Amniotic epithelial cell (primary cell): Measurements from ENCODE around the gene PPT2.
A peak's percentile ranks its signal among the peaks of the same experiment; 100 is the strongest.

ENCODE experiments used
- DNase-seq: peaks from one replicate; pipeline ENCODE4 v3.0.0-alpha.2; 2010; ENCODE audit warnings: low read depth

Gene PPT2

DNA sequence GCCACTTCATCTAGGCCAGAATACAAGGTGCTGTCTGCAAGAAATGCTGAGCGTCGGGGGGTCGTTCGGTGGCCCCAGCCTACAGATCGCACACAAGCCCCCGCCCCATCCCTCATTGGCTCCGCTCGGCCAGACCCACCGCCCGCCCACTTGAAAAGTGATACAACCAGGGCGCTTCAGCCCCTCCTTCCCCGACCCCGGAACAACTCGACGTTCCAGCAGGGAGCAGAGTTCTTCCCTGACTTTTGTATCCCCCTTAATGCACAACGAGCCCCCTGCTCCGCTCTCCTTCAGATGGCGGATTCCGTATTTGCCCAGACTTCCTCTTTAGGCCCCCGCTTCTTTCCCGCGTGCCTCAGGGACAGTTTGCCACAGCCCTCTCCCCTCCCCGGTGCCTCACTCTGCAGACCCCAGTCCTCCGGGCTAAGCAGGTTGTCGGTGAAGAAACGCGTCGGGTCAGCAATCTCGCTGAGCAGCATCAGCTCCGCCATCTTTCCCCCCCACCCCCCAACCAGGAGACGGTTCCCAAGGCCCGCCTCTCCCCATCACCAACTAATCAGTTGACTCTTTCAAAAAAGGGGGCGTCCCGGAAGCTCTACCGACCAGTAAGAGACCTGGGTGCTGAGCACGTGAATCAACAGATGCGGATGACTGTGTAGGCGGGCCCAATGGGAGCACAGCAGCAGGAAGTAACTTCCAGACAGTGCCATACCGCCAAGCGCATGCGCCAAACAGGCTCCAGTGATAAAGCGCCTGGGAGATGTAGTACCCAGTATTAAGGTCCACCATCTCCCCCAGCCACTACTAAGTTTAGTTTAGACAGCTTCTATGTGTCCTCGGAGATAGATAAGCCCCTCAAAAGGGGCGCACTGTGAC, 26.0 kb upstream of the PPT2 start, which contains the start of gene ATF6B:
Gene ATF6B (minus strand): TSS at position 530 of the 876 bp plus-strand sequence. CDS start 39 bp downstream, at position 491.
- DNase-seq: peak; percentile 100

DNA sequence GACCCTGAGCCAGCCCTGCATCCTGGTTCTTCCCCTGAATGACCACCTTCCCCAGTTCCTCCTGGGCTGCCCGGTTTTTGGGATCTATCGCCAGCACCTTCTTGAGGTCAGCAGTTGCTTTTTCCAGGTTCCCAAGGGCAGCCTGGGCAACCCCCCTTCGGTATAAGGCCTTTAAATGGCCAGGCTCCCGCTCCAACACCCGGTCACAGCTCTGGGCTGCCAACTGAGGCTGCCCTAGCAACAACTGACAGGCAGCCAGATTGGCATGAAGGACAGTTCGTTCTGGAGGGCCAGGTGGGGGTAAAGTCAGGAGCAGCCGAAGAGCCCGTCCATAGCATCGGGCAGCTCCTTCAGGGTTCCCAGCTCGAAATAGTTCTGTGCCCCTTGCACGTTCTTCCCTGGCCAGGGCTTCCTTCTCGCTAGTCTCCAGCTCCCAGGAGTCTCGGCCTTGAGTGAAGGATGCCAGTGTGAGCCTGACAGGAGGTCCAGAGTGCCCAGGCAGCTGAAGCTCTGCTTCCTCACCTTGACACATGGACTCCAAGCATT, 25.1 kb upstream of the PPT2 start:
- no peak for DNase-seq

DNA sequence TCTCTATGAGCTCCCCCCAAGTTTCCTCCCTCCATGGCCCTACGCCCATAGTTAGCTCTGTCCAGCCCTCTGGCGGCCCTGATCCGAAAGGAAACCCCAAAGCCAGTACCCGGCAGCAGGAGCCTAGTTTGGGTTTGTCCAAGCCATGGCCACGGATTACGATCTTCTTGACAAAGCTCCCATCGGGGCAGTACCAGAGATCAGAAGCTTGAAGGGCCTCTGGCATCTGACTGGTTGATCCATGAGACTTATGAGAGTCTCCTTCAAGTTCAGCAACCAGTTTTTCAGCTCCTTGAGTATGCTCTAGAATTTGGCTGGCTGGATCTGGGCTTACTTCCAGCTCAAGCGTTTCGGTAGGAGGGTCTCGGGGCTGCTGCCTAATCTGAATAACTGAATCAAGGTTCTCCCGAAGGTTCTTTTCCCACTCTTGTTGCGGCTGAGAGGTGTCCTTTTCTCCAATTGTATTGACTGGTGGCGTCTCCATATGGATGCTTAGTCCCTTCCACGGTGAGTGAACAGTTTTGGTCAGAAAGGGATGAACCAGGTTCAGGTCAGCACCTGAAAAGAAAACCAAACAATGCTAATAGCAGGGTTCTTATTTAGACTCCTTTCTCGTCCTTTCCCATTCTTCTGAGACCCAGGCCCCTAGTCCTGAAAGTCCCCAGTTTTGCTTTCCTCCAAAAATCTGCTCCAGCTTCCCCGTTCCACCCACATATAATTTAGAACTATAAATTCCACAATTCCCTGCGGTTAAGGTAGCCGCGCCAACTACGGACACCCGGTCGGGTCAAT, 24.4 kb upstream of the PPT2 start:
- no peak for DNase-seq

DNA sequence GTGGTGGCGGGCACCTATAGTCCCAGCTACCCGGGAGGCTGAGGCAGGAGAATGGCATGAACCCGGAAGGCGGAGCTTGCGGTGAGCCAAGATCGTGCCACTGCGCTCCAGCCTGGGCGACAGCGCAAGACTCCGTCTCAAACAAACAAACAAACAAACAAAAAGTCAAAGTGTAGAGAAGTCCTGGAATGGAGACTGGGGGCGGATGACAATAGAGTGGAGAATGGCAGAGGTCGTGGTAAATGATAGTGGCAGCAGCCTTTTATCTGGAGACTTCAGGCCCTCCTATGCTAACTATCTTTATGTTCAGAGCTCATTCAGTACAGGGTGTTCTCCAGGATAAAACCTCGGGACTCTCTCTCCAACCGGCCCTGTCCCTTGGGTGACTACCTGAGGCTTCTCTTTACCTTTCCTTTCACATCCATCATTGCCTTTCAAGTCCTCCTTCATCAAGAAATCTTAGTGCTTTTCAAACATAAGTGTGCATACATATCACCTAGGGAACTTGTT, 22.4 kb upstream of the PPT2 start:
- DNase-seq: no peak

DNA sequence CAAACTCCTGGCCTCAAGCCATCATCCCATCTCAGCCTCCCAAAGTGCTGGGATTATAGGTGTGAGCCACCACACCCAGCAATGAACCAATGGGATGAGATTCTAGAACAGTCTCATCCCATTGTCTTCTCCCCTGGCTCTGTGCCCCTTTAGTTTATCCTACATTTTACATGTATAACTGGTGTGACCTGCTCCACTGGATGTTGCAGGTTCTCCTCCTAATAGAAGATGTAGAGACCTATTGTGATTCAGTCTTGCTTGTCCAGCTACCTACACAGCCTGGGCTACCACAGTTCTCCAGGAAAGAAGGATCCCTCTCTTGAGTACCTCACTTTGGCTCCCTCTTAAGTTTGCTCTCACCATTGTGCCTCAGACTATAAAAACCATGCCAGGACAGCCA, 21.8 kb upstream of the PPT2 start:
- DNase-seq: no peak

DNA sequence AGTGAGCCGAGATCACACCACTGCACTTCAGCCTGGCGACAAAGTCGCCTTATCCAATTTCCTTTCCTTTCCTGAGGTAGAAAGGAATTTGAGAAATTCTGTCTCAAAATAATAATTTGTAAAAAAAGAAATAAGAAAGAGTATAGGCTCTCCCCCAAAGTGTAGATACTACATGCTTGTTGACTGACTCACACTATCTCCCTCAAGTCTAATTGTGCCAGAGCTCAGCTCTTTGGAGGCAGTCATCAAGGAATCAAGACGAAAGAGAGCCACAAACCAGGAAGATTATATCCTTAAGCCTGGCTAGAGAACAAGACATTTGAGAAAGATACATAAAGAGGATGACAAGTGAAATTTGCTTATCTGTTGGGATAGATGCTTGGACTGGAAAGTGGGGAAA, 20.2 kb upstream of the PPT2 start:
- DNase-seq: peak; percentile 48

DNA sequence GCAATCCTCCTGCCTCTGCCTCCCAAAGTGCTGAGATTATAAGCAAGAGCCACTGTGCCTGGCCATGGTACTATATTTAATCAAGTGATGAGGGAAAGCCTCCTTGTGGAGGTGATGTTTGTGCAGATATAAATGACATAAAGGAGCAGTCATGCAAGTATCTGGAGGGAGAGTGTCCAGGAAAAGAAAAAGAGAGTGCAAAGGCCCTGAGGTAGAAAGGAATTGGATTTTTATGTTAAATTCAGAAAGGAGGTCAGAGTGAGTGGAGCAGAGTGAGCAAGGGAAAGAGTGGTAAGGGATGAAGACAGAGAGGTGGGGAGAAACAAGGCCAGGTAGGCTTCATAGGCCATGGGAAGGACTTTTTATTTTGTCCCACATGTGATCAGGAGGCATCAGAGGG, 16.5 kb upstream of the PPT2 start:
- no peak for DNase-seq

DNA sequence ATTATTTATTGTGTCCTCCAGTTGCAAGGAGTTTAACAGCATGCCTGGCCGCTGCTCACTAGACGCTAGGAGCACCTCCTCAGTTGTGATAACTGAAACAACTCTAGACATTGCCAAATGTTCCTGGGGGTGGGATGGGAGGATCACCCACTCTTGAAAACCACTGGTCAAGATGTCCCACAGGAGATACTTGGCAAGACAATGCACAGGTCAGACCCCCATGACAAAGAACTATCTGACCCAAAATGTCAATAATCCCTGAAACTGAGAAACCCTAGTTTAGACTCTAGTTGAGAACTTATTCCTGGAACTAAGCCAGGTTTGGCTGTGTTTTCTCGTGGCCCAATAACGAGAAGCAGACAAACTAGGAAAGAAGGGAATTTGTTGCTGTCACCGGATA, 14.4 kb upstream of the PPT2 start:
- DNase-seq: no peak

DNA sequence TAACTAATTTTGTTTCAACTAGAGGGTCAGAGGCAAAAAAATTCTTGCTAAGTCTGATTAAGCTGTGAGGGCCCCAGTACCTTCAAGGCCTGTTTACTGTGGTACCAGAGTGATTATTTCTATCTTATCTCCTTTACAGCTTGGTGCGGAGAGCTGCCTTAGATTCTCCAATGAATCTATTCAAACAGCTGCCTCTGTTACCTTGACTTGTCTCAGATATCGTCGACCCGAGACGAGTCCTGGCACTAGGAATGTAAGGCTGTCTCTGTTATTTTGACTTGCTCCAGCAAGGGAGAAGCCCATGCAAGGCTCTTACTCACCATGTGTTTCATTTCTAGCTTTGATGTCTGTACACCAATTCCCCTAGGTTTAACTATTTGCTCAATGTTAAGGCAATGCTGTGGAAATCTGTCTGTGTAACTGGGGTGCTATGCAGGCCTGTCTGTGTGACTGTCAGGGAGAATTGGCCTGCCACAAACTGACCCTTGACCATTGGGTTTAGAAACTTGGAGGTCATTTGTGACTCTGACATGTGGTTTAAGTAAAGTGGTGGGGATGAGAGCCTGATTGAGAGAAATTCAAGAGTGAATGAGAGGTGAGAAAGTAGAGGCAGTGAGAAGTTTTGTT, 13.4 kb upstream of the PPT2 start:
- peak; percentile 16 for DNase-seq

DNA sequence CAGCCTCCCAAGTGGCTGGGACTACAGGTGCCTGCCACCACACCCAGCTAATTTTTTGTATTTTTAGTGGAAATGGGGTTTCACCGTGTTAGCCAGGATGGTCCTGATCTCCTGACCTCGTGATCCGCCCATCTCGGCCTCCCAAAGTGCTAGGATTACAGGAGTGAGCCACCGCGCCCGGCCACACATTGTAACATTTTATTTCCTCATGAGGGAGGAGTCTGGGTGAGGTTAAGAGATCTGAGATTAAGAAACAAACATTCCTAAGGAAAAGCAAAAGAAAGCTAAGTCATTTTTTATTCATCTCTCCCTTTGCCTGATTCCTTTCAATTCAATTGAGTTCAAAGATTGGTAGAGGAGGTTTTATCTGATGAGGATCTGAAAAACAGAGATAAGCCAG, 9.7 kb upstream of the PPT2 start:
- DNase-seq: peak; percentile 39

DNA sequence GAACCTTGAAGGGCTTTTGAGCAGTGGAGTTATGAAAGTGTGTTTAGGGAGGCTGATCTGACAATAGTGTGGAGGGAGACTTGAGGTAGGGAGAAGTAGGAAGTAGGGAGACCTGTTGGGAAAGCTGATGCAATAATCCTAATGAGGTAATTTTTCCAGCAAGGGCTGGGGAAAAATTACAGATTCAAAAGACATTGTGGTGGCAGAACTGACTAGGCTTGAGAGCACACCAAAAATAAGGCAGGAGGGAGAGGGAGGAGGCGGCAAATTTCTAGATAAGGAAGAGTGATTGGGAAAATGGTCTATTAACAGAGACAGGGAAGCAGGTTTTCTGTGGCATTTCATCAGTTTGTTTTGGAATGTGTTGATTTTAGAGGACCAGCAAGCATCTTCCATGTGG, 7.7 kb upstream of the PPT2 start:
- DNase-seq: peak; percentile 28

DNA sequence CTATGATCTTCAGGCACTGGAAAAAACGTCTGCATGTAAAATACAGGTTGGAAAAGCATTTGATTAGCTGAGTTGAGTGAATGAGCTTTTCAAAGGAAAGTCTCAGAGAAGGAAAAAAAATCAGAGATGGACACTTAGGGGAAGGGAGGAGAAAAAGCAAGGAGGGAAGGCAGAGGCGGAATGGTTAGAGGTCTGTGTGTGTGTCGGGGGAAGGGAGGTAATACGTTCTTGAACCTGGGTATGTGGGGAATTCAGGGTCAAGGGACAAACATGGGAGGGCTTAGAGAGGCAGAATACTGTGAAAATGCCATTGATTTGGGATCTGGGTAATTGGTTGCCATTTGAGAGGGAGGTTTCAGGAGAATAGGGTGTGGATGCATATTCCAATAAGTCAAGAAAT, 7.3 kb upstream of the PPT2 start:
- no peak for DNase-seq

DNA sequence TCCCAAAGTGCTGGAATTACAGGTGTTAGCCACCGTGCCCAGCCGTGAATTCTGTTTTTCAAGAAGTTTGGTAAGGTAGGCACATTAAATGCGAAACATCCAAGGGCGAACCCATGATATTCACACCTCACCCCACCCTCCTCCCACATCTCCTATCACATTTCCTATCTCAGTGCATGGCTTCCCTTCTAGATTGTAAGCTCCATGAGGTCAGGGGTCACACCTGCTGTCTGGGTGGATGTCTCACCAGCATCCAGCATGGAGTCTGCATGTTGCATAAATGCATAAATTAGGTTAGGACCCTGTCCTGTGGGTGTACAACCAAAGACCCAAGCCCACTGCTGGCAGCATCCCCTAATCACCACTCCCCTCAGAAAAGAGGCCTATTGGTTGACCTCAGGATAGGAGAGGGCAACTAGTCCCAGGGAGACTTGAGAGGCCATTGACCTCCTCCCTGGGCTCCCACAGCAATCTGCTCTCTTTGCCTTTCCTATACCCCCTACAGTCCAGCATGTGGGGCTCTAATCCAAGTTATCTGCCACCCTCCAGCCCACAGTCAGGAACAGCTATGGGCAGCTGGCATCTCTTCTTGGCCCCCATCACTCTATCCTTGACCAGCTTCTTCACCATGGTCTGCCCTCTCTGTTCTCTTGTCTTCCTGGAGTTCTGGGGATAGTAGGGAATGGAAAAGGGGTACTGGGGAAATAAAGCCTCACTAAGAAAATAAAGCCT, 6.4 kb upstream of the PPT2 start:
- no peak for DNase-seq

DNA sequence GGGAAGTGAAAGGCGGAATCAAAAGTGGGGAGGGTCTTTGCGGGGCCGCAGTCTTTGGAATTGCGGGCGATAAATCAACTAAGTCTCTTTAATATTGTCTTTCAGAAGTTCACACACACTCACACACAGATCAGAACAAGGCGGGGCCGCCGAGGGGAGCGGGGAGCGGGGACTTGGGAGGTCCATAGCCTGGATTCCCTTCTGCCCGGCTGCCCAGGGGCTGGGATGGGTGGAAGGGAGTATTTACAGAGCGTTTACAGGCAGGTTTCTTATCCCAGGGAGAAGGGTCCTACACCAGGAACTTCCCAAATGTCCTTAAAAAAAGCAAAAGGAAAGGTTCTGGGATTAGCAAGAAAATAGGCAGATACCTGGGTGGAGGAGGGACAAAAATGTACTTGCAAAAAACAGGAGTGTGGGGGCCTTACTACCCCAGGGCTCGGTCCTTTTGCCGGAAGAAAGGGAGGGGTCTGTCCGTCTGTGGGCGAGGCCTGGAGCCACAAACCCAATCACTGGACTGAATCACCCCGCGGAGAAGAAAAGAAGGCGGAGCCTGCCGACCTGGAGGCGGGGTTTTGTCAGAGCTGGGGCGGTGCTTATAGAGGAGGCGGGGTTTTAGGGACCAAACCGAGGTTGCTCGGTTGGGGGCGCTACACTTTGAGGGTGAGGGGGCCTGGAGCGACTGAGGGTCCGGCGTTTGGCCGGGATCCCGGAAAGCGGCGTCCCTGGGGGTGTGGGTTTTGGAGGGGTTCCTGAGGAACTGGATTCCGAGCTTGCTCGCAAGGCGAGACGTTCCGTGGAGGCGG, 5.5 kb upstream of the PPT2 start:
- peak; percentile 44 for DNase-seq

DNA sequence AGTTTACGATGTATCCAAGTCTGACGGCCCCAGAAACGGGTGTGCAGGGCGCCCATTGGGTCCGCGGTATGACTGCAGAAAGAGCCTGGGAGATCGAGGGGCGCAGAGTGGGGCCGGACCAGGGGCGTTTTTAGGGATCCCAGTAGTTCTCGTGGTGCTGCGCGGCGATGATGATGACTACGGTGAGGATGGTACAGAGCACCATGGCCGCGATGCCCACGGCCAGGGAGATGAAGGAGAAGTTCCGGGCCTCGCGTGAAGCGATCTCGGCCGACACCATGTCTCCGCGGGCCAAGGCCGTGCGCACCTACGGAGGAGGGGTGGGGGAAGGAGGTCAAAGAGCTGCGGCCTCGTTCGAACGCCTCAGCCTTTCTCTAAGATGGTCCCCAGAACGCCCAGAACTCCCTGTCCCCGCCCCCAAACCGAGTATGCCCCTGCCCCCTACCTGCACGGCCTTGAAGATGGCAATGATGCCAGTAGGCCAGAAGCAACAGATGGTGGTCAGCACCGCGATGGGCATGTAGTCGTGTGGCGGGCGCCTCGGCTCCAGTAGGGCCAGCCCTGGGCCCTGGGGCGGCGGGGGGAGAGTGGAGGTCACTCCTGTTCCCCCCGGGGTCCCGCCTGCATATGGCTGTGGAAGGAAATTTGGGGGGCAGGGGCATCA, 4.7 kb upstream of the PPT2 start:
- DNase-seq: no peak

DNA sequence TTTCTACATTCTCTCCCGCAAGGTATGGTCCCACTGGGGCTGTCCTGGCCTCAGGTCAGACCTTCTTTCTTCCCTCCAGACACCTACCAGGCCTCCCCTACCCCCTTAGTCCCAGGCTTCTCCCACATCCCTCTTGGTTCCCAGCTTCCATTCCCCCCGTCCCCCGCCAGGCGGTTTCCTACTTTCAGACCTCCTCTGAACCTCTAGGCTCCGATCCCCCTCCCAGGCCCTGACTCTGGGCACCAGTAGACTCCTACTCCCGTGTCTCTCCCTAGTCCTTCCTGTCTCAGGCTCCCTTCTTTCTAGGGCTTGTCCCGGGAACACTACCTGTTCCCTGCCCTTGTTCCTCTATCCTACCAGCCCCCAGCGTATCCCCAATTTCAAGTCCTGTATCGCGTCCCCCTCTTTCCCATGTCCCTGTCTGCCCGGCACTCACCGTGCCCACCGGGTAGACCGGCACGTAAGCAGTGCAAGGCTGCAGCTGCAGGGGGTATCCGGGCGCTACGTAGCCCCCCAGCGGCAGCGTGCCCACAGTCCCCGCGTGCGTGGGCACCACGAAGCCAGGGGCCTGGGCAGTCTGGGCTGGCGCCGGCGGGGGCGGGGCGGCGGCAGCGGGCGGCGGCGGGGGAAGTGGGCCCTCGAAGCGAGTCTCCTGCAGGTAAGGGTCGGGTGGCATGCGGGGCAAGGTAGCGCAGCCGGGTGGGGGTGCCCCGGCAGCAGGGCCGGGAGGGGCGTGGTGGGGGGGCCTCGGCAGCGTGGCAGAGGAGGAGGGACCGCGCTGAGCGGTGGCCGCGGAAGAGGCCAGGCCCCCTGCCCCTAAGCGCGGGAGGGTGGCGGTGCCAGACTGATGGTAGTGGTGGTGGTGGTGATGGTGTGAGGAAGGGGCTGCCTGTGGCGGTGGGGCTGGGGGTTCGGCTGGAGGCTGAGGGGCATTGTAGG, 3.7 kb upstream of the PPT2 start:
- no peak for DNase-seq

DNA sequence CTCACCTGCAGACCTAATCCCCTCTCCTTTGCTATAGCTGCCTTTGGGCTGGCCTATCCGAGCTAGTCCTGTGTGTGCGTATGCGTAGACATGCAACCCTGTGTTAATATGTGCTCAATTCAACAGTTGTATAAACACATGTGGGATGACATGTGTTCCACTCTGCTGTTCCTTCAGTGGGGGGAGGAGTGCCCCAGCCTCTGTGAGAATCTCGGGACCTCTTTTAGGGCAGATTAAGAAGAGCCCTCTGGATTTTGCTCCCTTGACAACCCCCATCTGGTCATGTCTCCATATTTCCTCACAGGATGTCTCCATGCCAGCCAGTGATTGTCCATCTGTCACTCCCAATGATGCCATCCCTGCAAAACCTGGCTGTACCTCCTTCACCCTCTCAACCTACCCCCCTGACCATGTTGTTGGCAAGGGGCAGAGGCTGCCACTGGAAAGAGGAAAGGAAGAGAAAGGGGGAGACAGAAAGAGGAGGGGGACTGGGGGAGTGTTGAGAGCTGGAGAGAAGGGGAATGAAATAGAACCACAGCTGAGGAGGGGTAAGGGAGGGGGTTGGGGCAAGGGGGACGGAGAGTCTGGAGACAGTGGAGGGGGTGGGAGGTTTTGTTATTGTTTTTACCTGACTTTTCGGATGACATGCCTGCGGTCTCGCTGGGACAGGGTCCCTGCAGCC, 2.6 kb upstream of the PPT2 start:
- no peak for DNase-seq
